Activated naive CD4-positive, alpha-beta T cell (primary cell): ENCODE data around the gene PLEKHM3.
"Not testable (repeated sequence)": the region's sequence is repeated elsewhere in the genome, so short reads cannot be mapped to it uniquely, and the experiment has no call there.

ENCODE experiments used
- DNase-seq, 4 experiments: peaks; one replicate each; lab custom pipeline; 2025; lab: John Stamatoyannopoulos, UW

Gene PLEKHM3

GRCh38 chr2:208036357-208036756 lies 11.0 kb upstream of the PLEKHM3 start:
- no peak for DNase-seq

- DNase-seq = no peak
Observed at GRCh38 chr2:208034503-208035140, 9.3 kb upstream of the PLEKHM3 start.

- no peak for DNase-seq
Observed at GRCh38 chr2:208033701-208034502, 8.6 kb upstream of the PLEKHM3 start.

- DNase-seq = no peak
Observed at GRCh38 chr2:208031608-208032019, 6.3 kb upstream of the PLEKHM3 start.

- DNase-seq = peak in 2 of 4 experiments; percentile 2 to 16
Observed at GRCh38 chr2:208025814-208026184, 472 bp upstream of the PLEKHM3 start.

GRCh38 chr2:208024091-208024490 lies 1.2 kb downstream of the PLEKHM3 start:
- DNase-seq = no peak

- DNase-seq = no peak
Observed at GRCh38 chr2:208020253-208020652, 5.1 kb downstream of the PLEKHM3 start.

- DNase-seq = not testable (repeated sequence)
Observed at GRCh38 chr2:208018124-208018712, 7.1 kb downstream of the PLEKHM3 start.

GRCh38 chr2:208017721-208018120 lies 7.6 kb downstream of the PLEKHM3 start:
- no peak for DNase-seq

GRCh38 chr2:208015475-208015874 lies 9.9 kb downstream of the PLEKHM3 start:
- no peak for DNase-seq

- no peak for DNase-seq
Observed at GRCh38 chr2:208013285-208014178, 11.8 kb downstream of the PLEKHM3 start.

GRCh38 chr2:208012449-208012848 lies 12.9 kb downstream of the PLEKHM3 start:
- no peak for DNase-seq

- no peak for DNase-seq
Observed at GRCh38 chr2:208010506-208010905, 14.8 kb downstream of the PLEKHM3 start.

- DNase-seq = no peak
Observed at GRCh38 chr2:208006833-208007232, 18.5 kb downstream of the PLEKHM3 start.

GRCh38 chr2:208006337-208006736 lies 19.0 kb downstream of the PLEKHM3 start:
- DNase-seq = no peak

GRCh38 chr2:208001924-208002323 lies 23.4 kb downstream of the PLEKHM3 start:
- DNase-seq = no peak

GRCh38 chr2:208000701-208001395 lies 24.5 kb downstream of the PLEKHM3 start:
- no peak for DNase-seq

GRCh38 chr2:207996848-207997247 lies 28.5 kb downstream of the PLEKHM3 start:
- DNase-seq = no peak

- DNase-seq = no peak
Observed at GRCh38 chr2:207995887-207996286, 29.4 kb downstream of the PLEKHM3 start.

- no peak for DNase-seq
Observed at GRCh38 chr2:207993151-207993763, 32.1 kb downstream of the PLEKHM3 start.

GRCh38 chr2:207991944-207992343 lies 33.4 kb downstream of the PLEKHM3 start:
- DNase-seq = no peak
